CD4-positive, alpha-beta T cell treated with Interleukin-1 beta for 1 hour (primary cell): Measurements from ENCODE around the gene PRAC1.
A peak's percentile ranks its signal among the peaks of the same experiment; 100 is the strongest.
"Not testable (repeated sequence)": the region's sequence is repeated elsewhere in the genome, so short reads cannot be mapped to it uniquely, and the experiment has no call there.

Source experiments
- DNase-seq, 2 donors: peaks; one replicate each; pipeline ENCODE4 v3.0.0-alpha.2; 2020 to 2022

Gene PRAC1

DNA sequence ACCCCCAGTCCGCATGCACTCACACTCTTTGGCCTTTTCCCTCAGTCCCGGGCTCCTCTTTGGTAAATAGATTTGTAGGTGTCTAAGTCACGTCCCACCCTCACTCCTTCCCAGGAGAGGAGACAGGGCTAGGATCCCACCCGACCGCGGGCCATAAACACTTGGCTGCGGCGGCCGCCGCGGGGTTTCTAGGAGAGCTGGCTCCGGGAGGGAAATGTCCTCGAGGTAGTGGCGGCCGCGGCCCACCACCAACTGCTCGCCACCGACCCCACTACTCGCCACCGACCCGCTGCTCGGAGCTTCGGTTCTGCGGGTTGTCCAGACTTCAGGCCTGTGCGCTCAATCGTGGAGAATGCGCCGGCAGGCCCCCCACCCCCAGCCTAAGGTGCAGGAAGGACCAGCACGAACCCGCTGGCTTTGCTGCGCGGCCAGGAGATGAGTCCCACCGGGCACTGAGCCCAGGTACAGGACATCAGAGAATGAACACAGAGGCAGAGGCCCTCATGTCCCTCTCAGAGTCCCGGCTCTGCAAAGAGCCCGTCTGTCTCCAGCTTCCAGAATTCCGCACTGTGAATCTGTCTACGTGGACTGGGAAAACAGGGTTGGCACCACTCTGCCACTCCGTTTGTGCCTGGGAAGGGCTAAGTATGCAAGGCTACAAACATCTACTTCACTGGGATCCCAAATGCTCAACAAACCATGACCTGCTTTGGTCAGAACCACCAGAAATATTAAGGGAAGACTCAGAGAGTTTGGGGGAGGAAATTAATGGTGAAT is 3.2 kb upstream of the PRAC1 start:
- no peak for DNase-seq

GRCh38 chr17:48725004-48725287 is 2.6 kb upstream of the PRAC1 start:
- DNase-seq, result no peak

DNA sequence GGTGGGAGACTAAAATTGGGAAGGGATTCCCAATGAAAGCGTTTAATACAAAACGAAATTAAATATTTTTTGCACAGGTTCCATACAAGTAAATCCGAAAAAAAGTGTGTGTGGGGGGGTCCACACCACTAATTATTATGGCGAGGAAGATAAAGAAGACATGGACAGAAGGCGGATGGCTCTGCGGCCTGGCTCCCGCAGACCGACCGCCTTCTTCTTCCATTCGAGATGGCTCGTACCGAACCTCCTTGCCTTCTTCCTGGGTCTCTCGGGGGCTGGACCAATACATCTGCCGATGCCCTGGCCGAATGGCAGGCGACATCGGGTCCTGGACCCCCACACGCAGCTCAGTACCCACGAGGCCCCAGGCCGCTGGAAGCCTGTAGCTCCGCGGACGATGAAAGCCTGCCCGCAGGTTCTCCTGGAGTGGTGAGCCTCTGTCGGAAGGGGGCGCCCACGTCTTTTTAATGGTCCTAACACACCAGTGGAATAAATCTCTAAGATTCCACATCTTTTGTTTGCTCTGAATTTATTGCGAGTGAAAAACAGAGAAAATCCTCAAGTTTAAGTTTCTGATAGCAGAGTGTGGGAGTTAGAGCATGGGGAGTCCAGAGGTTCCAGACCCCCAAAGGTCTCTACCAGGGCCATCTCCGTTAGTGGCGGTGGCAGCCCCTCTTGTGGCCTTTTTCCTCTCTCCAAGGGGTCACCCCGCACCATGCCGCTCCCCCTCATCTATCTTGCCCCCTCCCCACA is 2.1 kb upstream of the PRAC1 start:
- peak; percentile 69 to 77 for DNase-seq

GRCh38 chr17:48723423-48724250 is 1.3 kb upstream of the PRAC1 start:
- DNase-seq, result no peak

- DNase-seq, result no peak
Observed at GRCh38 chr17:48722915-48723422, 651 bp upstream of the PRAC1 start, which contains the start of gene PRAC2. PRAC2 (plus strand) TSS chr17:48723185; CDS start chr17:48724411, 1,226 bp downstream.

- DNase-seq, result no peak
Observed at GRCh38 chr17:48721009-48721402, 1.3 kb downstream of the PRAC1 start.

DNA sequence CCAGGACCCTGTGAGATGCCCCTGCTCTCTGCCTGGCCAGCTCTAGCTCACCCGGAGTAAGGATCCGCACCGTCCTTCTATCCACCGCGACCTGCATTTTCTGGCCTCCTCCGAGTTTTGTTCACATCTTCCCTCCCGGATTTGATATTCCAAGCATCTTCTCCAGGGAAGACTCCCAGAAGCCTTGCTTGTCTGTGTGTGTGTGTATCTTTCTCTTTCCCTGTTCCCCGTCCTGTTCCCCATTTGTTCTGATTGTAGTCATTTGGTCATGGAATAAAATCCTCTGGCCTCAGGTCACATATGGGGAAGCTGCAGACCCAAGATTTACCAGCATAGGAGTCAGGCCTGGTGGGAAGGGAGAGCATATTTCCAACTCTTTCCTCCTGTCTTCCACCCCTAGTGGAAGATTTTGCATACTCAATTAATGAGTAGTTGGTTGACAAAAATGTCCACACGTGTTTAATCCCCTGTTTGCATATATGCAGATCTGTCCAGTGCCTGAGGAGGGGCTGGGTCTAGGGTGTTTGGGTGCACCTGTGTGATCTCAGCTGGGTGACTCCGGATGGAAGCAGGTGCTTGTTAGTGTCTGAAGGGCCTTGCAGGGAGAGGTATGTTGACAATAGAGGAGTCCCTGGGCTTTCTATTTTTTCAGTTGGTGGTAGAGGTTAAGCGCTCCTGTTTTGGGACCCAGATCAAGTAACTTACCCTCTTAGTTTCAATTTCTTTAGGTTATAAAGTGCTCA is 1.9 kb downstream of the PRAC1 start:
- no peak for DNase-seq

- DNase-seq, result no peak
Observed at GRCh38 chr17:48719642-48720265, 2.6 kb downstream of the PRAC1 start.

GRCh38 chr17:48718761-48719641 is 3.3 kb downstream of the PRAC1 start:
- no peak for DNase-seq

GRCh38 chr17:48718227-48718760 is 4.0 kb downstream of the PRAC1 start:
- no peak for DNase-seq

GRCh38 chr17:48717367-48718226 is 4.7 kb downstream of the PRAC1 start:
- DNase-seq, result no peak

GRCh38 chr17:48716549-48716948 is 5.8 kb downstream of the PRAC1 start:
- DNase-seq, result not testable (repeated sequence)

- DNase-seq, result no peak
Observed at GRCh38 chr17:48715496-48716399, 6.6 kb downstream of the PRAC1 start.

DNA sequence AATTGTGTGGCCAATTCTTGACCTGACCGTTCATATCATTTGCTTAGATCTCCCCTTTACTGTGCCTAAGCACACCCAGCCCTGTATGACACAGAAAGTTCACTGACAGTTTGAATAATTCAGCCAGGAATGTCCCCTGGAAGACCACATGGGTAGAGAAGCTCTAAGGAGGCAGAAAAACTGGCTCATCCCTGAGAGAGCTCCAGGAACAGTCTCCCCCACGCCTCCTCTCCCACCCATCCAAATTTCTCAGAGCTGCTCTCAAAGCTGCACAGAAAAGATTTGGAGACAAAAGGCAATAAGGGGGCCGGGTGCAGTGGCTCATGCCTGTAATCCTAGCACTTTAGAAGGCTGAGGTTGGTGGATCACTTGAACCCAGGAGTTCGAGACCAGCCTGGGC is 11.2 kb downstream of the PRAC1 start:
- no peak for DNase-seq

DNA sequence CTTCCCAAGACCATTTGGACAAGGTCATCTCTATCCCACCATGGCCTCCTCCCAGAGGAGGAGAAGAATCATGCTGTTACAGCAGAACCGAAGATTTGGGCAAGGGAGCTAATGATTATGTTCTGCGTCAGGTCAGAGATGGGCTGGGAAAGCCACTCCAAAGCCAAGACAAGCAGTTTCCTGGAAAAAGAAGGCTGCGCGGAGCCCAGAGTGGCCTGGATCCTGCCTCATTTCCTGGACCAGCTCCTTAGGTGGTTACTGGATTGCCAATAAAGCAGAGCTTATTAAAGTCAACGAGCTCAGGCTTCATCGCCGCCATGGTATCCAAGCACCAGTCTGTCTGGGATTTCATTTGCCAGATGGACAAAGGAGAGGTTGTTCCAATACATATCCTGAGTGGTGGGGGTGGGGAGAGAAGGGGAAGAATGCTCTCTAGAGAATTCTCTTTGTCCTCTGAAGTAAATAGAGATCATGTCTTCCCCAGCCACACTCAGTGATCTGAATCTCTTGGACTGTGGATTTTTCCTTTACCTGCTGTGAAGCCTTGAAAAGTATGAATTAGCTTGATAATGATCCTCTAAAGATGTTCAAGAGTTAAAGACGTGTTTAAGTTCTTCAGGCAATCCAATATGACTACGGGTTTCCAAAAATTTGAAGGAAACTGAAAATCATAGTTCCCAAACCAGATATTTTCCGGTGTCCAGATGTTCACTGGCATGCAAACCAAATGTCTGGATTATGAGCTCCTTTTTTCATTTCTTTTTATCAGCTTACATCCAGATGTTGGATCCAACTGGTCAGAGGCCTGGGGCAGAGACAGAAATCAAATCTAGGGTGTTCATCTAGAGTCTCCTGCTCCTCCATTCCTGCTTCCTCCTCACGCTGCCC is 17.7 kb downstream of the PRAC1 start:
- DNase-seq, result no peak

DNA sequence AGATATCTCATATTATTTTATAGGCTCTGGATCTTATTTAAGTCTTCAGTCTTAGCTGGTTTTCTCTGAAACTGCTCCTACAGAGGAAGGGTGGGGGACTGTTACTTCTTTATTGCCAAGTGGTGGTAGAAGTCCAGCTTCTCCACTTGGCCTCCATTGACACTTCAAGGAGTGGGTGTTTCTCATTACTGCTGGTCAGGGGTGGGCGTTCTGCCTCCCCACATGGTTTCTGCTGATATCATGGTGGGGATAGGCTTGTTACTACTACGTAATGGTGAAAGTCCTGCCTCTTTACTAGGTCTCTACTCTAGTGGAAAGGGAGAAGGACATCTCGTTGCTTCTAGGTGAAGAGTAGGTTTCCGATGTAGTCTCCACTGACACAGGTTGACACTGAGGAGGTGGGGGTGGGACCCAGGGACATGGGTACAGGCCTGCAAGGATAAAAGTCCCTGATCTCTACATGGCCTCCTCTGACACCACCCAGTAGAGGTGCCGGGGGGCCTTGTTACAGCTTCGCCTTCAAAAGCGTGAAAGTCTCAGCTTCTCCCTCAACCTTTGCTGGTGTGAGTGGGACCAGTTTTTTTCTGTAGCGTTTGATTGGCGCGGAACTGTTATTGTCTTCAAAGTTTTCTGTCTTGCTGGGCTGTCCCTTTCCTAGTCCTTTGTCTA is 20.3 kb downstream of the PRAC1 start:
- DNase-seq, result no peak

GRCh38 chr17:48693178-48693577 is 29.1 kb downstream of the PRAC1 start:
- no peak for DNase-seq
